GM12875 (cell line): ENCODE results near the gene HPS5.

Experiments used
- H3K4me3 ChIP-seq: one replicate; pipeline ENCODE4 v1.5.1; 2011; ENCODE audit warnings: low read depth, low read length, control low read depth
- CTCF ChIP-seq: IDR thresholded peaks from 2 replicates; pipeline ENCODE4 v1.5.1; 2011; ENCODE audit warnings: low read depth, mild to moderate bottlenecking, control low read depth, inconsistent platforms, low read length, moderate library complexity, borderline replicate concordance; ENCODE audit not compliant: insufficient read depth

Gene HPS5

GRCh38 chr11:18321969-18322711 lies at the start of gene HPS5, which contains the start of gene GTF2H1:
HPS5 (minus strand) TSS chr11:18322140; CDS start chr11:18317858, 4,282 bp downstream.
GTF2H1 (plus strand) TSS chr11:18322567; CDS start chr11:18333075, 10,508 bp downstream.
- no peak for TF ChIP-seq CTCF
- H3K4me3 ChIP-seq: peak within 1 kb of the TSS; percentile 78

- TF ChIP-seq CTCF: no peak
- no peak overlapping the region for H3K4me3 ChIP-seq
Measured at GRCh38 chr11:18371279-18371678, 49.3 kb upstream of the HPS5 start.

DNA sequence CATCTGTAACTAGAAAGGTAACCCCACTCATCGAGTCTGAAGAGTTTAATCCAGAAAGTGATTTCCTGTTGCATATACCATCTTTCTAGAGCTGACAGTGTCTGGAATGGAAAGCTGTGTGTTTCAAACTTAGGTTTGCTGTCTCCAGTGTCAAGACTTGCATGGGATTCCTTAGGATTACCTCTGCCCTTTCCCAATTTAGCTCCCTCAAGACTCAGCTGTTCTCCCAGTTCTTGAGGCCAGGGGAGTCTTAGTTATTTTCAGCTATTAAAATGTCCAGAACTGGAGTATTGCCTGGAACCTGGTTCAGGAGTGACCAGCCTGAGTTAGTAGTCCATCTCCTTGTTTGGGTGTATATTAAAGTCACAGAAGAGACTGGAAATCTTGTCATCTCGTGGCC lies 47.5 kb upstream of the HPS5 start:
- no peak overlapping the region for H3K4me3 ChIP-seq
- TF ChIP-seq CTCF: no peak

DNA sequence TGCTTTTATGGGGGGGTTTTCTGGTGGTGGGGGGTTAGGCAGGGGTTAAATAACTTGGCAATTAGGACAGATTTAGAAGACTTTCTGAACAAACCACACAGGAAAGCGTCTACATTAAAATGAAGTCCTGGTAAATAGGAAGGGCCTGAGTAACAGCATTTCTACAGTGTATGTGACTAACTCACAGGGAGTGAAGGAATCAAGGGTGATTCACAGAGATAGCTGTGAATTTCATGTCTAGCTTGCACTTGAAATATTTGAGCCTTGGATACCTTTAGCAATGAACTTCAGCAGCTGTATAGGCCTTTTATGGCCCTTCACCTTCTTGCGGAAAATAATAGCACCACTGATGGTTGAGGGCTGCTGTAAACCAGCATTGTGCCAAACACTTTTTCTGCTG lies 46.3 kb upstream of the HPS5 start:
- no peak overlapping the region for H3K4me3 ChIP-seq
- TF ChIP-seq CTCF: no peak

GRCh38 chr11:18367431-18367830 lies 45.5 kb upstream of the HPS5 start:
- no peak for TF ChIP-seq CTCF
- H3K4me3 ChIP-seq: no peak overlapping the region

GRCh38 chr11:18366286-18366685 lies 44.3 kb upstream of the HPS5 start:
- no peak overlapping the region for H3K4me3 ChIP-seq
- no peak for TF ChIP-seq CTCF

DNA sequence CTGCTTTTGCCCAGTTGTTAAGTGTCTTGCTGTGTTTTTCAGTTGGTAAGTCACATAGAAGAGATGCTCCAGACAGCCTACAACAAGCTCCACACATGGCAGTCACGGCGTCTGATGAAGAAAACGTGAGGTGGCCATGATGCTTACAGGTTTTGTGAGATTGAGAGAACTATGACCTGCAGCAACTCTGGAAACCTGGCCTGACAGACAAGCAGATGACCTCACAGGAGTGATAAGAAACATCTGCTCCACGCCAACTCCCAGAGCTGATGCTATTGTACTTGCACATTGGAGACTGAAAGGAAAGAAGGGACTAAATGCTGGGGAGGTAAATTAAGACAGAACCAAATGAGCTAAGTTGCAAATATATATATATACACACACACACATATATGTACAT lies 43.8 kb upstream of the HPS5 start:
- no peak overlapping the region for H3K4me3 ChIP-seq
- no peak for TF ChIP-seq CTCF
